GM12892 (cell line): ENCODE measurements around the gene KRT23.

Source experiments
- POLR2A ChIP-seq: IDR thresholded peaks from 2 replicates; pipeline ENCODE4 v1.6.1; 2011; ENCODE audit warnings: low read depth, low read length, control low read depth
- TAF1 ChIP-seq: IDR thresholded peaks from 2 replicates; pipeline ENCODE4 v1.6.1; 2011; ENCODE audit warnings: low read depth, mild to moderate bottlenecking, control low read depth, low read length, borderline replicate concordance

- TF ChIP-seq TAF1, result no peak
- no peak for TF ChIP-seq POLR2A
Observed at GRCh38 chr17:40950176-40950575, 12.7 kb upstream of the KRT23 start.
